SK-N-SH (cell line): Measurements from ENCODE around the gene SSC4D. TPM values are rescaled to one million over a fixed set of nuclear protein-coding genes. Genes with fewer than 3 reads are reported as not detected.

Experiments
- CTCF ChIA-PET: fragments of 300-600, 350-600 bp; formaldehyde crosslinking; extraction: SDS; loops from one replicate; lab custom pipeline; 2021; lab: Yijun Ruan, JAX
- POLR2A ChIA-PET: fragments of 350-600 bp; sonication (Branson Sonifier 250); formaldehyde crosslinking; extraction: SDS; loops from one replicate; lab custom pipeline; 2020; ENCODE audit warnings: antibody characterized with exemption, inconsistent platforms; lab: Yijun Ruan, JAX
- DNase-seq: peaks from one replicate; pipeline ENCODE4 v3.0.0; 2012
- H2AFZ ChIP-seq: fragments of 200-600 bp; sonication (generic); 2 replicates; pipeline ENCODE4 v1.8.1; 2016; ENCODE audit warnings: antibody characterized with exemption, mild to moderate bottlenecking, low read depth
- H3F3A ChIP-seq: fragments of 200-600 bp; sonication (generic); replicated peaks from 2 replicates; pipeline ENCODE3; 2016; ENCODE audit warnings: antibody characterized with exemption, mild to moderate bottlenecking; ENCODE audit not compliant: insufficient read depth
- H3K27ac ChIP-seq, 2 experiments: fragments of 200-500 bp in 1 of 2; fragments of 200-600 bp in 1 of 2; sonication (Bioruptor generic) in 1 of 2; sonication (generic), shearing (Covaris generic) in 1 of 2; 2 replicates each; pipeline versions ENCODE4 v1.5.1 to v1.6.1; 2014 to 2016; ENCODE audit warnings: low read depth in 2 of 2, inconsistent platforms in 1 of 2, low read length in 1 of 2, mild to moderate bottlenecking in 1 of 2, mixed read lengths in 1 of 2
- H3K27me3 ChIP-seq: fragments of 200-600 bp; sonication (generic), shearing (Covaris generic); 2 replicates; pipeline ENCODE4 v1.6.1; 2016; ENCODE audit warnings: mixed run types; ENCODE audit not compliant: insufficient read depth
- H3K36me3 ChIP-seq, 2 experiments: fragments of 200-500 bp in 1 of 2; fragments of 200-600 bp in 1 of 2; sonication (Bioruptor generic) in 1 of 2; sonication (generic) in 1 of 2; replicated peaks in 1 of 2; 2 replicates each; pipeline versions ENCODE3 to v1.5.1; 2014 to 2016; ENCODE audit warnings: low read length in 1 of 2, mild to moderate bottlenecking in 1 of 2; ENCODE audit not compliant: insufficient read depth in 2 of 2, control insufficient read depth in 1 of 2
- H3K4me1 ChIP-seq, 2 experiments: fragments of 200-500 bp in 1 of 2; fragments of 200-600 bp in 1 of 2; sonication (Bioruptor generic) in 1 of 2; sonication (generic), shearing (Covaris generic) in 1 of 2; 2 replicates each; pipeline versions ENCODE4 v1.5.1 to v1.6.1; 2014 to 2016; ENCODE audit warnings: low read depth in 1 of 2, low read length in 1 of 2, mixed run types in 1 of 2; ENCODE audit not compliant: insufficient read depth in 2 of 2, control insufficient read depth in 1 of 2
- H3K4me2 ChIP-seq: fragments of 200-600 bp; sonication (generic), shearing (Covaris generic); 2 replicates; pipeline ENCODE4 v1.6.1; 2017; ENCODE audit warnings: mixed run types
- H3K4me3 ChIP-seq, 2 experiments: fragments of 200-500 bp in 1 of 2; fragments of 200-600 bp in 1 of 2; sonication (Bioruptor generic) in 1 of 2; sonication (generic), shearing (Covaris generic) in 1 of 2; 2 replicates each; pipeline versions ENCODE4 v1.5.1 to v1.8.1; 2014 to 2016; ENCODE audit warnings: low read depth in 2 of 2, inconsistent platforms in 1 of 2, low read length in 1 of 2, mild to moderate bottlenecking in 1 of 2, mixed read lengths in 1 of 2, moderate library complexity in 1 of 2
- H3K79me2 ChIP-seq: fragments of 200-600 bp; sonication (generic); 2 replicates; pipeline ENCODE4 v1.8.1; 2017; ENCODE audit warnings: mild to moderate bottlenecking; ENCODE audit not compliant: insufficient read depth
- H3K9ac ChIP-seq: fragments of 200-600 bp; sonication (generic); 2 replicates; pipeline ENCODE4 v1.6.1; 2017; ENCODE audit warnings: mixed run types
- H3K9me2 ChIP-seq: fragments of 200-600 bp; sonication (generic); 2 replicates; pipeline ENCODE4 v1.6.1; 2017; ENCODE audit warnings: mixed run types
- H3K9me3 ChIP-seq: fragments of 200-600 bp; sonication (generic); 2 replicates; pipeline ENCODE4 v1.6.1; 2017; ENCODE audit warnings: mixed run types, mild to moderate bottlenecking, moderate library complexity
- H4K20me1 ChIP-seq: fragments of 200-600 bp; sonication (generic); 2 replicates; pipeline ENCODE4 v1.6.1; 2017; ENCODE audit warnings: mild to moderate bottlenecking, mixed run types; ENCODE audit not compliant: insufficient read depth
- CHD2 ChIP-seq: fragments of 150-350 bp; IDR thresholded peaks from 2 replicates; pipeline ENCODE4 v1.6.1; 2018; ENCODE audit warnings: low read length; ENCODE audit not compliant: partially characterized antibody
- ELF1 ChIP-seq: IDR thresholded peaks from 2 replicates; pipeline ENCODE4 v1.4.0; 2012
- EP300 ChIP-seq, 2 experiments: IDR thresholded peaks; 2 replicates each; pipeline versions ENCODE4 v1.4.0 to v1.6.1; 2012; ENCODE audit warnings: borderline replicate concordance in 1 of 2, low read depth in 1 of 2, low read length in 1 of 2
- FOSL2 ChIP-seq: IDR thresholded peaks from 2 replicates; pipeline ENCODE4 v1.4.0; 2012; ENCODE audit warnings: low read depth, mild to moderate bottlenecking, moderate library complexity, borderline replicate concordance
- FOXJ3 ChIP-seq: sonication (generic); formaldehyde crosslinking; IDR thresholded peaks from 2 replicates; pipeline ENCODE4 v1.5.1; 2020; ENCODE audit warnings: mild to moderate bottlenecking, missing genetic modification reagents
- JUND ChIP-seq: IDR thresholded peaks from 2 replicates; pipeline ENCODE4 v1.4.0; 2012
- PBX3 ChIP-seq: IDR thresholded peaks from 2 replicates; pipeline ENCODE4; 2012
- POLR2AphosphoS5 ChIP-seq: IDR thresholded peaks from 2 replicates; pipeline ENCODE4 v1.6.1; 2012; ENCODE audit warnings: low read depth, low read length
- RCOR1 ChIP-seq: fragments of 150-350 bp; IDR thresholded peaks from 2 replicates; pipeline ENCODE4 v1.6.1; 2017; ENCODE audit warnings: antibody characterized with exemption, low read length
- RXRA ChIP-seq: IDR thresholded peaks from 2 replicates; pipeline ENCODE4 v1.4.0; 2012; ENCODE audit warnings: low read depth, mild to moderate bottlenecking, borderline replicate concordance
- TAF1 ChIP-seq: IDR thresholded peaks from 2 replicates; pipeline ENCODE4 v1.6.1; 2012; ENCODE audit warnings: low read depth, mild to moderate bottlenecking, low read length, moderate library complexity, borderline replicate concordance
- TCF12 ChIP-seq: IDR thresholded peaks from 2 replicates; pipeline ENCODE4 v1.4.0; 2012
- TEAD4 ChIP-seq: IDR thresholded peaks from 2 replicates; pipeline ENCODE4 v1.4.0; 2012; ENCODE audit warnings: mild to moderate bottlenecking, borderline replicate concordance; ENCODE audit not compliant: insufficient read depth
- USF1 ChIP-seq: IDR thresholded peaks from 2 replicates; pipeline ENCODE4 v1.4.0; 2012; ENCODE audit warnings: low read depth, borderline replicate concordance
- YY1 ChIP-seq: IDR thresholded peaks from 2 replicates; pipeline ENCODE4 v1.4.0; 2012; ENCODE audit warnings: low read depth, mild to moderate bottlenecking
- WGBS: methylation state at CpG from one replicate; pipeline ENCODE4 v1.1.6; 2017; ENCODE audit warnings: low lambda C conversion rate; 5-methylcytosine and 5-hydroxymethylcytosine counted together
- polyA plus RNA-seq, 3 experiments: library from polyadenylated mRNA; depleted of rRNA; stranded (reverse); fragments of >200 nt; gene quantifications; 2 replicates each; pipeline ENCODE4 v1.2.3, GENCODE V29; 2012
- TF ChIP-seq, protein P1 (sequence below): fragments of 150-350 bp; IDR thresholded peaks from 2 replicates; pipeline ENCODE4 v1.6.1; 2016; ENCODE audit warnings: mild to moderate bottlenecking, low read depth, low read length
- TF ChIP-seq, protein P2 (sequence below): IDR thresholded peaks from 2 replicates; pipeline ENCODE4 v1.4.0; 2012; ENCODE audit warnings: low read depth, borderline replicate concordance
- TF ChIP-seq, protein P3 (sequence below): IDR thresholded peaks from 2 replicates; pipeline ENCODE4 v1.6.1; 2012; ENCODE audit warnings: mild to moderate bottlenecking, low read depth, low read length, moderate library complexity
- TF ChIP-seq, protein P4 (sequence below): IDR thresholded peaks from 2 replicates; pipeline ENCODE4 v1.4.0; 2012; ENCODE audit warnings: low read depth

SSC4D gene
- polyA plus RNA-seq, 1 of the 3 experiments (the other 2 are of a cell fraction): 2.0 TPM

GRCh38 chr7:76405738-76406137, 3.8 kb downstream of the SSC4D start:
- Histone ChIP-seq H3K9ac (no peak overlapping the region), H4K20me1 (no peaks in the 10 kb centered on the region), H3K27ac (no peak overlapping the region), H3K4me1 (no peaks in the 10 kb centered on the region), H2AFZ (no peak overlapping the region), H3F3A (peaks cover 8% of the 10 kb centered on the region), H3K9me2 (no peaks in the 10 kb centered on the region), H3K4me3 (no peak overlapping the region), H3K79me2 (no peaks in the 10 kb centered on the region), H3K27me3 (no peaks in the 10 kb centered on the region), H3K9me3 (no peaks in the 10 kb centered on the region), H3K4me2 (no peak overlapping the region), H3K36me3 (no peaks in the 10 kb centered on the region)
- CTCF ChIA-PET: no interaction called here
- 85% methylated on average over 9 of the region's 9 CpGs for WGBS
- POLR2A ChIA-PET: no interaction called here
- no peak for DNase-seq
- TF ChIP-seq TAF1 (no peak), RCOR1 (no peak), YY1 (no peak), FOXJ3 (CRISPR knock-in tag) (no peak), TCF12 (no peak), FOSL2 (no peak), USF1 (no peak), JUND (no peak), RXRA (no peak), ELF1 (no peak), POLR2AphosphoS5 (no peak), PBX3 (no peak), TEAD4 (no peak), EP300 (IDR thresholded peaks at IDR 0.05; ENCODE audit: borderline replicate concordance in 1 of 2, low read depth in 1 of 2, low read length in 1 of 2) (no peak), CHD2 (no peak)
- TF ChIP-seq, protein P1, sequence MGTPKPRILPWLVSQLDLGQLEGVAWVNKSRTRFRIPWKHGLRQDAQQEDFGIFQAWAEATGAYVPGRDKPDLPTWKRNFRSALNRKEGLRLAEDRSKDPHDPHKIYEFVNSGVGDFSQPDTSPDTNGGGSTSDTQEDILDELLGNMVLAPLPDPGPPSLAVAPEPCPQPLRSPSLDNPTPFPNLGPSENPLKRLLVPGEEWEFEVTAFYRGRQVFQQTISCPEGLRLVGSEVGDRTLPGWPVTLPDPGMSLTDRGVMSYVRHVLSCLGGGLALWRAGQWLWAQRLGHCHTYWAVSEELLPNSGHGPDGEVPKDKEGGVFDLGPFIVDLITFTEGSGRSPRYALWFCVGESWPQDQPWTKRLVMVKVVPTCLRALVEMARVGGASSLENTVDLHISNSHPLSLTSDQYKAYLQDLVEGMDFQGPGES: no peak
- TF ChIP-seq, protein P2, sequence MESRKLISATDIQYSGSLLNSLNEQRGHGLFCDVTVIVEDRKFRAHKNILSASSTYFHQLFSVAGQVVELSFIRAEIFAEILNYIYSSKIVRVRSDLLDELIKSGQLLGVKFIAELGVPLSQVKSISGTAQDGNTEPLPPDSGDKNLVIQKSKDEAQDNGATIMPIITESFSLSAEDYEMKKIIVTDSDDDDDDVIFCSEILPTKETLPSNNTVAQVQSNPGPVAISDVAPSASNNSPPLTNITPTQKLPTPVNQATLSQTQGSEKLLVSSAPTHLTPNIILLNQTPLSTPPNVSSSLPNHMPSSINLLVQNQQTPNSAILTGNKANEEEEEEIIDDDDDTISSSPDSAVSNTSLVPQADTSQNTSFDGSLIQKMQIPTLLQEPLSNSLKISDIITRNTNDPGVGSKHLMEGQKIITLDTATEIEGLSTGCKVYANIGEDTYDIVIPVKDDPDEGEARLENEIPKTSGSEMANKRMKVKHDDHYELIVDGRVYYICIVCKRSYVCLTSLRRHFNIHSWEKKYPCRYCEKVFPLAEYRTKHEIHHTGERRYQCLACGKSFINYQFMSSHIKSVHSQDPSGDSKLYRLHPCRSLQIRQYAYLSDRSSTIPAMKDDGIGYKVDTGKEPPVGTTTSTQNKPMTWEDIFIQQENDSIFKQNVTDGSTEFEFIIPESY: no peak
- TF ChIP-seq, protein P3, sequence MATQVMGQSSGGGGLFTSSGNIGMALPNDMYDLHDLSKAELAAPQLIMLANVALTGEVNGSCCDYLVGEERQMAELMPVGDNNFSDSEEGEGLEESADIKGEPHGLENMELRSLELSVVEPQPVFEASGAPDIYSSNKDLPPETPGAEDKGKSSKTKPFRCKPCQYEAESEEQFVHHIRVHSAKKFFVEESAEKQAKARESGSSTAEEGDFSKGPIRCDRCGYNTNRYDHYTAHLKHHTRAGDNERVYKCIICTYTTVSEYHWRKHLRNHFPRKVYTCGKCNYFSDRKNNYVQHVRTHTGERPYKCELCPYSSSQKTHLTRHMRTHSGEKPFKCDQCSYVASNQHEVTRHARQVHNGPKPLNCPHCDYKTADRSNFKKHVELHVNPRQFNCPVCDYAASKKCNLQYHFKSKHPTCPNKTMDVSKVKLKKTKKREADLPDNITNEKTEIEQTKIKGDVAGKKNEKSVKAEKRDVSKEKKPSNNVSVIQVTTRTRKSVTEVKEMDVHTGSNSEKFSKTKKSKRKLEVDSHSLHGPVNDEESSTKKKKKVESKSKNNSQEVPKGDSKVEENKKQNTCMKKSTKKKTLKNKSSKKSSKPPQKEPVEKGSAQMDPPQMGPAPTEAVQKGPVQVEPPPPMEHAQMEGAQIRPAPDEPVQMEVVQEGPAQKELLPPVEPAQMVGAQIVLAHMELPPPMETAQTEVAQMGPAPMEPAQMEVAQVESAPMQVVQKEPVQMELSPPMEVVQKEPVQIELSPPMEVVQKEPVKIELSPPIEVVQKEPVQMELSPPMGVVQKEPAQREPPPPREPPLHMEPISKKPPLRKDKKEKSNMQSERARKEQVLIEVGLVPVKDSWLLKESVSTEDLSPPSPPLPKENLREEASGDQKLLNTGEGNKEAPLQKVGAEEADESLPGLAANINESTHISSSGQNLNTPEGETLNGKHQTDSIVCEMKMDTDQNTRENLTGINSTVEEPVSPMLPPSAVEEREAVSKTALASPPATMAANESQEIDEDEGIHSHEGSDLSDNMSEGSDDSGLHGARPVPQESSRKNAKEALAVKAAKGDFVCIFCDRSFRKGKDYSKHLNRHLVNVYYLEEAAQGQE: no peak
- TF ChIP-seq, protein P4, sequence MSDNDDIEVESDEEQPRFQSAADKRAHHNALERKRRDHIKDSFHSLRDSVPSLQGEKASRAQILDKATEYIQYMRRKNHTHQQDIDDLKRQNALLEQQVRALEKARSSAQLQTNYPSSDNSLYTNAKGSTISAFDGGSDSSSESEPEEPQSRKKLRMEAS: no peak
